Calu3 (cell line): Measurements from ENCODE around the gene SPDYE3. TPM values are rescaled to one million over a fixed set of nuclear protein-coding genes. Genes with fewer than 3 reads are reported as not detected.
A peak's percentile ranks its signal among the peaks of the same experiment; 100 is the strongest.
"Not testable (repeated sequence)": the region's sequence is repeated elsewhere in the genome, so short reads cannot be mapped to it uniquely, and the experiment has no call there.

Source experiments
- BruUV-seq: library from RNA; stranded (reverse); fragments of 400-500 nt; replicated peaks from 2 replicates; lab custom pipeline; 2021; lab: Mats Ljungman, UMichigan
- CTCF ChIA-PET: fragments of 300-600 bp; sonication (Branson Sonifier 250); formaldehyde crosslinking; loops from one replicate; lab custom pipeline; 2022; ENCODE audit warnings: antibody characterized with exemption; lab: Charles Lee
- DNase-seq: peaks from one replicate; pipeline ENCODE4 v3.0.0; 2022
- H3K27ac Mint-ChIP-seq: one replicate; pipeline ENCODE4 v1.8.0; 2022; ENCODE audit warnings: mixed read lengths; ENCODE audit not compliant: unreplicated experiment
- H3K27me3 Mint-ChIP-seq: one replicate; pipeline ENCODE4 v1.8.0; 2022; ENCODE audit warnings: mixed read lengths; ENCODE audit not compliant: unreplicated experiment
- H3K36me3 Mint-ChIP-seq: one replicate; pipeline ENCODE4 v1.8.0; 2022; ENCODE audit warnings: mild to moderate bottlenecking, moderate library complexity, mixed read lengths; ENCODE audit not compliant: insufficient read depth, unreplicated experiment
- H3K4me1 Mint-ChIP-seq: one replicate; pipeline ENCODE4 v1.8.0; 2022; ENCODE audit warnings: mild to moderate bottlenecking, low read depth, mixed read lengths; ENCODE audit not compliant: unreplicated experiment
- H3K4me3 Mint-ChIP-seq: one replicate; pipeline ENCODE4 v1.8.0; 2022; ENCODE audit warnings: mild to moderate bottlenecking, low read depth, moderate library complexity, mixed read lengths; ENCODE audit not compliant: unreplicated experiment
- H3K9me3 Mint-ChIP-seq: one replicate; pipeline ENCODE4 v1.8.0; 2022; ENCODE audit warnings: low read depth, mixed read lengths; ENCODE audit not compliant: unreplicated experiment
- intact Hi-C: fragments of 100-400 bp; cut with micrococcal nuclease; formaldehyde crosslinking; loops from one replicate; pipeline ENCODE4 v1.10.0; 2022; ENCODE audit not compliant: unreplicated experiment
- total RNA-seq: library from RNA; stranded (reverse); gene quantifications from 2 replicates; pipeline ENCODE4 v1.2.3, GENCODE V29; 2022

SPDYE3 gene
- total RNA-seq, 1 experiment from 2014 or later = not detected

- not testable (repeated sequence) for H3K27ac Mint-ChIP-seq, H3K27me3 Mint-ChIP-seq
These were observed 15.3 kb upstream of the SPDYE3 start for GRCh38 chr7:100292162-100292561.

GRCh38 chr7:100295269-100295668 lies 12.2 kb upstream of the SPDYE3 start:
- CTCF ChIA-PET, BruUV-seq, H3K4me3 Mint-ChIP-seq, H3K4me1 Mint-ChIP-seq, intact Hi-C loops, H3K9me3 Mint-ChIP-seq, H3K27ac Mint-ChIP-seq, H3K36me3 Mint-ChIP-seq, H3K27me3 Mint-ChIP-seq: not testable (repeated sequence)
- DNase-seq = peak; percentile 40

More at GRCh38 chr7:100292162-100292561, 15.3 kb upstream of the SPDYE3 start:
- DNase-seq, H3K4me1 Mint-ChIP-seq, H3K4me3 Mint-ChIP-seq, CTCF ChIA-PET, intact Hi-C loops, BruUV-seq, H3K36me3 Mint-ChIP-seq, H3K9me3 Mint-ChIP-seq: not testable (repeated sequence)

DNA sequence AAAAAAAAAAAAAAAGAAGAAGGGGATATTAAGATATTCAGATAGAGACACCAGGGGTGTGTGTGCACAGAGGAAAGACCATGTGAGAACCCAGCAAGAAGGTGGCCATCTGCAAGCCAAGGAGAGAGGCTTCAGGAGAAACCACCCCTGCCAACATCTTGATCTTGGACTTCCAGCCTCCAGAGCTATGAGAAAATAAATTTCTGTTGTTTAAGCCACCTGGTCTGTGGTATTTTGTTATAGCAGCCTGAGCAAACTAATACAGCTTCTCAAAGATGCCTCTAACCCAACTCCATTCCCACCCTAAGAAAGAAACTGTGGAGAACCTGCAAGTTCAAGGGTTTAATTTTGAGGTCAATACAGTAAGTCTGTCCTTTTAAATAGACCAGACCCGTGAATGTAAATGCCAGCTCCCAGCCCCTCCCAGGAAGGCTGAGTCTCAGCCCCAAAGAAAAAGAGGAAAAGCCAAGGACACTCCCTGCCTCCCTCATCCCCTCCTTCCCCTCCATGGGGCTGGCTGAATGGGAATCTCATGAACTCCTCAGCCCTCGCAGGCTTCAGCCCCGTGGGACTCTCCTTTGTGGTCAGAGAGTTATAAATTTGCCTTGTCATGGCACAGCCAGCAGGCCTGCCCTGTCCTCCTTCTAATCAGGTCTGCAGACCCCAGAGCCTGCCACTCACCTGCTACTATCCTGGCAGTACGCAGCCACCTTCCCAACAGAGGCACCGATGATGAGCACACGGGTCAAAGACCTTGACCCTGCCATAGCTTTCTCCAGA lies 9.5 kb upstream of the SPDYE3 start:
- H3K9me3 Mint-ChIP-seq, H3K27me3 Mint-ChIP-seq, H3K36me3 Mint-ChIP-seq, intact Hi-C loops, CTCF ChIA-PET, DNase-seq, BruUV-seq, H3K27ac Mint-ChIP-seq, H3K4me1 Mint-ChIP-seq, H3K4me3 Mint-ChIP-seq: not testable (repeated sequence)

DNA sequence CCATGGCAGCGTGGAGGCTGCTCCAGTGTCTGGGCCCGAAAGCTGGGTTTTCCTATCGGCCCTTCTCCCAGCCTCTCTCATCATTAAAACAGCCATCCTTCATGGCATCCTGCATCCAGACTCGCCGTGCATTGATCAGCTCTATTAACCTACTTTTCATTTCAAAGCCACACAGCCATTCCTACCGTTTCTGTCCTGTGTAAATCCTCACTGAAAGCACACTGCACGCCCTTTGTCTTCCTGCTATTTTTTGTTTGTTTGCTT lies 8.9 kb upstream of the SPDYE3 start:
- H3K36me3 Mint-ChIP-seq, DNase-seq, H3K9me3 Mint-ChIP-seq, H3K4me1 Mint-ChIP-seq, H3K4me3 Mint-ChIP-seq, H3K27ac Mint-ChIP-seq, BruUV-seq, intact Hi-C loops, CTCF ChIA-PET, H3K27me3 Mint-ChIP-seq: not testable (repeated sequence)

GRCh38 chr7:100304526-100304925 lies 3.0 kb upstream of the SPDYE3 start:
- H3K4me1 Mint-ChIP-seq, DNase-seq, H3K36me3 Mint-ChIP-seq, H3K27me3 Mint-ChIP-seq, BruUV-seq, H3K4me3 Mint-ChIP-seq, CTCF ChIA-PET, H3K9me3 Mint-ChIP-seq, intact Hi-C loops, H3K27ac Mint-ChIP-seq: not testable (repeated sequence)

- intact Hi-C loops, H3K36me3 Mint-ChIP-seq, CTCF ChIA-PET, H3K27me3 Mint-ChIP-seq, H3K9me3 Mint-ChIP-seq, DNase-seq, H3K4me1 Mint-ChIP-seq, H3K4me3 Mint-ChIP-seq, H3K27ac Mint-ChIP-seq, BruUV-seq: not testable (repeated sequence)
These were observed 10.8 kb downstream of the SPDYE3 start for GRCh38 chr7:100318329-100318728.

DNA sequence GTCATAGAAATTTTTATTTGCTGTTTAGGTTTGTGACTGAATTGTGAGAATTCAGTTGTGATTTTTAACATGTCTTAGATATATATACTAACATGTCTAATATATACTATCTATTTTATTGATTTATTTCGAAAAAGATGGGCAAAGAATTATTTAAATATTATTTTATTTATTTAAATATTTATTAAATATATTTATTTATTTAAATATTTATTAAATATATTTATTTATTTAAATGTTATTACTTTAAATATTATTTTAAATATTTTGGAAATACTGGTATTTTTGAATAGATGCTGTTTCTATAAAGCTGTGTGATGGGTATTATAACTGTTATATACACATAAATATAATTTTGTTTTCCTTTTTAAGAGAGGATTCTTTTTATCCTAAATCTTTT lies 14.1 kb downstream of the SPDYE3 start:
- H3K36me3 Mint-ChIP-seq = peaks cover 13% of the 10 kb centered on the region
- H3K9me3 Mint-ChIP-seq, CTCF ChIA-PET, H3K4me1 Mint-ChIP-seq, H3K27me3 Mint-ChIP-seq, DNase-seq, H3K4me3 Mint-ChIP-seq, BruUV-seq, intact Hi-C loops, H3K27ac Mint-ChIP-seq: not testable (repeated sequence)

DNA sequence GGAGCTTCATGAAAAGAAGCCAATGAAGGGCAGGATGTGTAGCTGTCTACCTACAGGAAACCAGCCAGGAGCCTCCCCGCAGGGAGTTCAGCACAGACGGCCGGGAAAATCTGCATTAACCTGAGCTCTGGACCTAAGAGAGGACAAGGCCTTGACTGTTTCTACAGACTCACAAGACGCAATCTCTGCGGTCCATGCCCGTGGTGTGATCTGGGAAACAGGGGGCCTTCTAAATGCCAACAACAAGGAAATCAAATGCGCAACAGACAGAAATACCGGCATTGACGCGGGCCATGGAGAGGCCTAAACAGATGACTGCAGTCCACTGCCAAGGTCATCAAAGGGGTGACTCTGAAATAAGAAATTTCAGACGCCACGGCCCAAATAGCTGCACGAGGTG lies 16.7 kb downstream of the SPDYE3 start:
- H3K9me3 Mint-ChIP-seq, CTCF ChIA-PET, H3K27ac Mint-ChIP-seq, BruUV-seq, DNase-seq, intact Hi-C loops, H3K27me3 Mint-ChIP-seq, H3K4me3 Mint-ChIP-seq, H3K4me1 Mint-ChIP-seq: not testable (repeated sequence)
- H3K36me3 Mint-ChIP-seq = peaks cover 13% of the 10 kb centered on the region

GRCh38 chr7:100325671-100326070 lies 18.2 kb downstream of the SPDYE3 start:
- DNase-seq, BruUV-seq, H3K4me3 Mint-ChIP-seq, H3K27ac Mint-ChIP-seq, H3K27me3 Mint-ChIP-seq, CTCF ChIA-PET, H3K4me1 Mint-ChIP-seq, intact Hi-C loops, H3K9me3 Mint-ChIP-seq: not testable (repeated sequence)
- H3K36me3 Mint-ChIP-seq = peaks cover 11% of the 10 kb centered on the region

- CTCF ChIA-PET, DNase-seq, intact Hi-C loops, H3K4me3 Mint-ChIP-seq, H3K4me1 Mint-ChIP-seq, H3K9me3 Mint-ChIP-seq, H3K36me3 Mint-ChIP-seq, H3K27me3 Mint-ChIP-seq, BruUV-seq, H3K27ac Mint-ChIP-seq: not testable (repeated sequence)
These were observed 19.4 kb downstream of the SPDYE3 start for GRCh38 chr7:100326914-100327313.
